ENCODE results near the gene SLC24A3. TPM values are rescaled to one million over a fixed set of nuclear protein-coding genes. Genes with fewer than 3 reads are reported as not detected.

SLC24A3 gene
- total RNA-seq, 1 donor from 2014 or later: 0.08 TPM

- TF ChIP-seq, protein P1, sequence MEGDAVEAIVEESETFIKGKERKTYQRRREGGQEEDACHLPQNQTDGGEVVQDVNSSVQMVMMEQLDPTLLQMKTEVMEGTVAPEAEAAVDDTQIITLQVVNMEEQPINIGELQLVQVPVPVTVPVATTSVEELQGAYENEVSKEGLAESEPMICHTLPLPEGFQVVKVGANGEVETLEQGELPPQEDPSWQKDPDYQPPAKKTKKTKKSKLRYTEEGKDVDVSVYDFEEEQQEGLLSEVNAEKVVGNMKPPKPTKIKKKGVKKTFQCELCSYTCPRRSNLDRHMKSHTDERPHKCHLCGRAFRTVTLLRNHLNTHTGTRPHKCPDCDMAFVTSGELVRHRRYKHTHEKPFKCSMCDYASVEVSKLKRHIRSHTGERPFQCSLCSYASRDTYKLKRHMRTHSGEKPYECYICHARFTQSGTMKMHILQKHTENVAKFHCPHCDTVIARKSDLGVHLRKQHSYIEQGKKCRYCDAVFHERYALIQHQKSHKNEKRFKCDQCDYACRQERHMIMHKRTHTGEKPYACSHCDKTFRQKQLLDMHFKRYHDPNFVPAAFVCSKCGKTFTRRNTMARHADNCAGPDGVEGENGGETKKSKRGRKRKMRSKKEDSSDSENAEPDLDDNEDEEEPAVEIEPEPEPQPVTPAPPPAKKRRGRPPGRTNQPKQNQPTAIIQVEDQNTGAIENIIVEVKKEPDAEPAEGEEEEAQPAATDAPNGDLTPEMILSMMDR (IDR thresholded peaks at IDR 0.05; ENCODE audit: insufficient read depth, low read length, poor library complexity, severe bottlenecking): no peak
- Histone ChIP-seq H3K36me3 (ENCODE audit: control insufficient read depth, insufficient read depth, low read length) (no peaks in the 10 kb centered on the region), H3K4me3 (ENCODE audit: low read depth, low read length) (no peak overlapping the region), H3K27me3 (ENCODE audit: control insufficient read depth, insufficient read depth, low read length) (no peaks in the 10 kb centered on the region)
- no peak for DNase-seq (ENCODE audit: low read depth)
Observed at GRCh38 chr20:19493794-19494495, 281.5 kb downstream of the SLC24A3 start.

GRCh38 chr20:19495905-19496703, 283.7 kb downstream of the SLC24A3 start:
- H3K27me3 ChIP-seq (ENCODE audit: control insufficient read depth, insufficient read depth, low read length): no peaks in the 10 kb centered on the region
- no peaks in the 10 kb centered on the region for H3K36me3 ChIP-seq (ENCODE audit: control insufficient read depth, insufficient read depth, low read length)
- DNase-seq (ENCODE audit: low read depth): no peak
- TF ChIP-seq, protein P1 (IDR thresholded peaks at IDR 0.05; ENCODE audit: insufficient read depth, low read length, poor library complexity, severe bottlenecking): no peak
- no peak overlapping the region for H3K4me3 ChIP-seq (ENCODE audit: low read depth, low read length)

DNA sequence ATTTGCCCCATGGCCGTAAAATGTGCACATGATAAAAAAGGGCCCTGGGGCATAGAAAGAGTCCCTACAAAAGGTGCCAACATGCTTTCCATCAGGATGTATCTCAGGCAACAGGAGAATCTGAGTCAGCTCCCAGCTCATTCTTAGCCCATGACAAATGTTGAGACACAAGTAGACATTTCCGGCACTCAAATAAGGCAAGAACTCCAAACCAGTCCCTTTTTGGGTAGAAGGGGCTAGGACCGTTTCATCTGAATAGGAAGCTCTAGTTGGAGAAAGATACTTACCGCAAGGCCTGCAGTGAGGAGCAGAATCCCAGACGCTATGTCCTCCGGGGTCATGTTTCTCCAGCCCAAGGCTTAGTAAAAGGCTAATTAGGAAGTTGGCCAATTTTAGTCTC, 284.6 kb downstream of the SLC24A3 start:
- TF ChIP-seq, protein P1 (IDR thresholded peaks at IDR 0.05; ENCODE audit: insufficient read depth, low read length, poor library complexity, severe bottlenecking): no peak
- H3K36me3 ChIP-seq (ENCODE audit: control insufficient read depth, insufficient read depth, low read length): no peaks in the 10 kb centered on the region
- DNase-seq (ENCODE audit: low read depth): no peak
- H3K4me3 ChIP-seq (ENCODE audit: low read depth, low read length): no peak overlapping the region
- no peaks in the 10 kb centered on the region for H3K27me3 ChIP-seq (ENCODE audit: control insufficient read depth, insufficient read depth, low read length)

- DNase-seq (ENCODE audit: low read depth): no peak
- TF ChIP-seq, protein P1 (IDR thresholded peaks at IDR 0.05; ENCODE audit: insufficient read depth, low read length, poor library complexity, severe bottlenecking): no peak
- Histone ChIP-seq H3K36me3 (ENCODE audit: control insufficient read depth, insufficient read depth, low read length) (no peaks in the 10 kb centered on the region), H3K4me3 (ENCODE audit: low read depth, low read length) (no peak overlapping the region), H3K27me3 (ENCODE audit: control insufficient read depth, insufficient read depth, low read length) (no peaks in the 10 kb centered on the region)
Observed at GRCh38 chr20:19498756-19499155, 286.3 kb downstream of the SLC24A3 start.

DNA sequence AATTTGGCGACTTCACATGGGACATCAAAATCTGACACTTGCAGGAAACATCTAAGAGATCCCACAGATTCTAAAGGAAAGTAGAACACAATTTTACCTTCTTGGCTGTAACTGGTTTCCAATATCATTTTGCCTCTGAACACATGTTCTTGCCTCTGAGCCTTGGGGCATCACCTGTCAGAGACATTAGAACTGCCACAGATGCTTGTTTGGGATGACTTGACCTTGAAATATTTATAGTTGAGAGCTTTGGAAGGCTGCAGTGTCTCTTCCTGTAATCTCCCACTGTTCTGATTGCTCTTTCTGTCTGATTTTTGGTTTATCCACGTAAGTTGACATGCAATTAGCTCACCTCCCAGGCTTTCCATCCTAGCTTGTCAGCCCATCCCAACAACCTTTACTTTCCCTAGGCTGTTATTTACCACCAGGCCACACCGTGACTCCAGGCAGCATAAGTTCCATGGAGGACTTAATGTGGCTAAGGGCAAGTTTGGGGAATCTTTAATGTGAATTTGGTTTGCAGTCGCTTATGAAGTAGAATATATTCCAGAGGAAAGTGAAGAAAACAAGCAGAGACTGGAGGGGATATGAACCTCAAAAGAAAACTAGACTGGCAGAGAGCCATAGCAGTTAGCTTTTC, 289.2 kb downstream of the SLC24A3 start:
- Histone ChIP-seq H3K4me3 (ENCODE audit: low read depth, low read length) (no peak overlapping the region), H3K27me3 (ENCODE audit: control insufficient read depth, insufficient read depth, low read length) (no peaks in the 10 kb centered on the region), H3K36me3 (ENCODE audit: control insufficient read depth, insufficient read depth, low read length) (no peaks in the 10 kb centered on the region)
- no peak for DNase-seq (ENCODE audit: low read depth)
- TF ChIP-seq, protein P1 (IDR thresholded peaks at IDR 0.05; ENCODE audit: insufficient read depth, low read length, poor library complexity, severe bottlenecking): no peak
